Posterior cingulate gyrus (tissue), 11 donors: ENCODE results near the gene TSEN54.

ENCODE experiments used
- DNase-seq, 10 donors: peaks; one replicate each; pipeline versions ENCODE4 v3.0.0 to v3.0.0-alpha.2; 2020 to 2021; ENCODE audit warnings: mixed read lengths in 3 of 10
- intact Hi-C: fragments of 100-400 bp; cut with DNase I; formaldehyde crosslinking; loops from one replicate; pipeline ENCODE4 v1.15.1; 2023

The TSEN54 gene

DNA sequence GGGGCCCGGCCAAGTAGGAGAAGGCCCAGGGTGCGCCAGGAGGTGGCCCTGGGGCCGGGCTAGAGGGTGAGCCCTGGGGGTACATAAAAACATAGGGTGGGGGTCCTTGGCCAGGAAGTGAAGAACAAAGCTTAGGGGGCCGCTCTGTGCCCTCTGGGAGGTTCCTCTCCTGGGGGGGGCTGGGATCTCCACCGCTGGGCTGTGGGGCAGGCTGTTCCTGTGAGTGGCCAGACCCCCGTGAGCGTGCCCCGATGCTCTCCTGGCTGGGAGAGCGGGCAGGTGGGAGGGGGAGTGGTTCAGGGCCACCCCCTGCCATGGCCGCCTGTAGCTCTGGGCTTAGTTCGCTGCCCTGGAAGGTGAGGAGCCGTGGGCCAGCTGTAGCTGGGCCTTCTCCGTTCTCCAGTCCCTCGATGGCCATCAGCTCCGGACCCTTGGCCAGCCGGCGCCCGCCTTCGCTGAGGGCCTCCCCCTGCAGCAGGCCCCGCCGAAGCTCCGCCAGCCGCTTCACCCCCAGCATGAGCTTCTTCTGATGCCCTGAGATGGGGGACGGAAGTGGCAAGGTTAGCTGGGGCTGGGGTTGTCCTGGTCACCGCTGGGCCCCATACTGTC lies 13.5 kb upstream of the TSEN54 start:
- intact Hi-C loops: no loop called here
- no peak for DNase-seq

DNA sequence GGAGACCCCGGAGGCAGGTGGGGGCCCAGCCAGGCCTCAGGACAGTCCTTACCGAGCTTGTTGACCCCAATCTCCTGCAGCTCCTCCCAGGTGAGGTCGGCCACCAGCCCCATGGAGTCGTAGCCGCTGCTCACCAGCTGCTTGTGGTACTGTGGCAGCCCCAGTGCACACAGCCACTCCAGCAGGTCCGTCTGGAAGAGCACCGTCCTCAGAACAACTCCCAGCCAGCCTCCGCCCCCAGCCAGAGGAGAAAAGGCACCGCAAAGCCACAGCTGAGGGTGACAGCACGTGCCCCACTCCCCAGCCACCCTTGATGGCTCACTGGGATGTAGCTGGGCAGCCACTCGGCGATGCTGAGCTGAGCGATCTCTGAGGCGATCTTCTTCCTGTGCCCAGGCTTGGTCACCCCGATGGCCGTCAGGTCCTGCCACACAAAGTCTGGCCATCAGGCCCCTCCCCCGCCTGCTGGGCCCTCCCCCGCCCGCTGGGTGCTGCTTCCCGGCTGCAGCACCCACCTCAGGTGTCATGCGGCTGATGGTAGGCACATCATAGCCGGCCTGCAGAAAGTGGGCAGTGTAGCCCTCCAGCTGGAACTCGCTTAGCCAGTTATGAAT lies 12.9 kb upstream of the TSEN54 start:
- intact Hi-C loops: no loop called here
- no peak for DNase-seq

DNA sequence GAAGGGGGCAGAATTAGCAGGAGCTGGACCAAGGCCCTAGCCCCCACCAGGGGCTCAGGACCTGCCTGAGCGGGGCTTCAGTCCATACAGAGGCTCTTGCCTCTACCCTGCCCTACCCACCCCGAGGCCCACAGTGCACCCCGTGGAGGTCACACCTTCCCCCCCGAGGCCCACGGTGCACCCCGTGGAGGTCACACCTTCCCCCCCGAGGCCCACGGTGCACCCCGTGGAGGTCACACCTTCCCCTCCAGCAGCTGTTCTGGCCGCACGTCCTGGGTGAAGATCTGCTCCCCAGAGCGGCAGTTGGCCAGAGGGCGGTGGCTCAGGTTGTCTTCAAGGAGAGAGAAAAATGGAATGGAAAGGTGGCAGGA lies 12.4 kb upstream of the TSEN54 start:
- DNase-seq: no peak
- intact Hi-C loops: no loop called here

DNA sequence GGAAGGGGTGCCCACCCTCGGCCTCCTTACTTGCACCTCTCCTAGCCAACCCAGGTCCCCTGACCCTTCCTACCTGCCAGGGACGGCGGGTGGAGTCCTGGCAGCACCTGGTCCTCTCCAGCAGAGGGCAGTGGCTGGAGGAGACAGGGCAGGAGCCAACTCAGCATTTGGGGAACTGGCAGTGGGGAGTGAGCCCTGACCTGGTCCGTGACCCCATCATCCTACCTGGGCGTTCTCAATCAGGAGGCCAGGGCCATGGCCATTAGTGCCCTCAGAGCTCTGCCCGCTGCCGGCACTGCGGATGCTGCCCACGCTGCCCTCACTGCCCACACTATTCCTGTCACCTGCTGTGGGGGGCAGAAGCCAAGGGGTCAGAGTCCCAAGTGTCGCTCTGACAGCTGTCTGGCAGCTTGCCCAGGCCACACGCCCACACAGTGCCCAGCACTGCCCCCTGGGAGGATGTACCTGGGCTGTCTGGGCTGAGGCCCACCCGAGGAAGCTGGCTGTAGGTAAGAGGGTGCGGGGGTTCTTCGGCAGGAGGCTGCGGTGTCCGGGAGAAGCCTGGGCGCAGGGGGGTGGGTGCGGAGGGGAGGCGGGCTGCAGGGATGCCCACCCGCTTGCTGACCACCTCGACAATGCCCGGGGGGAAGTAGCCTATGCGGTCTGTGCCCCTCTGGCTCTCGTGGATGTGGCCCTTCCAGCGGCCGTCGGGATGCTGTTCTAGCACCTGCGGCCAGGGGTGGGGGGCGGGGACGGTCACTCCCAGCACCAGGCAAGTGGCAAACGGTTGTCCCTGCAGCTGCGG lies 11.8 kb upstream of the TSEN54 start:
- intact Hi-C loops: no loop called here
- DNase-seq: peak in 1 of 10 donors; percentile 82

DNA sequence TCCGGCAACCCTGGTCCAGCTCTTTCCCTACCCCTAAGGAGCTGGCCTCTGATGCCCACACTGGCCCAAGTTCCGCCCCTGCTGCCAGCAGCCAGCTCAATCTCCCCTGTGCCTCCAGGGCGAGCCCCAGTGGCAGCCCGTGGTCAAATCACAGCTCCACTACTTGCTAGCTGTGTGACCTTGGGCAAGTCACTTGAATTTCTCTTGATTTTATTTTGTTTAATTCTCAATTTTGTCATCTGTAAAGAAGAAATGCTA lies 11.2 kb upstream of the TSEN54 start:
- intact Hi-C loops: no loop called here

DNA sequence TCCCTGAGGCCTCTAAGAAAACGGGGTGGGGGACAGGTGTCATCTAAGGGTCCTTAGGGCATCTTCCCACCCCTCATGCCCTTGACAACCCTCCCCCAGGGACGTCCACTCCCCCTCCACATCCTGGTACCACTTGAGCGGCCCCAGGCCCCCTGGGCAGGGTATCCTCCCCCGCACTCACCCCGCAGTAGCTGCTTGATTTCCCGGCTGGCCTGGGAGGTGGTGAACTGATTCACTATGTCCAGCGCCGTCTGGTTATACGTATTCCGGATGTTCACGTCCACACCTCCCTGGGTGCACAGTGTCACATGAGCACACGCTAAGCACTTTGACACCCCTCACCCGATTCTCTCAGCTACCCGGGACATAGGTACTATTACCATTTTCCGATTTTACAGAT lies 10.7 kb upstream of the TSEN54 start:
- no peak for DNase-seq
- intact Hi-C loops: no loop called here

More for the DNA sequence above, 11.2 kb upstream of the TSEN54 start:
- DNase-seq: no peak

DNA sequence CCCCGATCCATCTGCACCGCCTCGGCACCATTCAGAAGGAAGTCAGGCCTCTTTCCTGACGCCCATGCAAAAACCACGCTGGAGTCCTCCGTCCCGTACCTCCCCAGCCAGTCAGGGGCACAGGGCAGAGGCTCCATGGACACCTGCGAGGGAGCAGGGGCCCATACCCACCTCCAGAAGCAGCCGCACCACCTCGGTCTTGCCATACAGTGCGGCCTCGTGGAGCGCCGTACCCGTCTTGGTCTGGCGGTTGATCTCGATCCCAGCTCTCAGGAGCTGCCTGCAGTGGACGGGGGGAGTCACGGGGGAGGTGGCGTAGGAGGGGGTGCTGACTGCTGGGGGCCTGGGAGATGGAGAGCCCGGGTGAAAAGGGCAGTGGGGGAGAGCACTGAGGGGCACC lies 10.2 kb upstream of the TSEN54 start:
- DNase-seq: no peak
- intact Hi-C loops: no loop called here

DNA sequence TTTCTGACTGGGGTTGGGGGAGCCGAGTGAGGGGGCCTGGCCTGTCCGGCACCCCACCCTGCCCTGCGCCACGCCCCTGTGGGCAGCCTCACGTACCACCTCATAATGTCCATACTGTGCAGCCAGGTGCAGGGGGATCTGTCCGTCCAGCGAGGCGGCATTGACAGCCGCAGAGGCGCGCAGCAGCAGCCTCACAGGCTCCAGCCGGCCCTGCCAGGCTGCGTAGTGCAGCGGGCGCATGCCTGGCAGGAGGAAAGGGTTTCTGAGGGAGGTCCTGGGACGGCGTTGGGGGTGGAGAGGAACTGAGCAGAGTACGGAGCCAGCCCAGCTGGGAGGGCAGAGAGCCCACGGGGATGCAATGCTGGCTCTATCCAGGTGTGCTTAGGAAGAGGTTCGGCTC lies 9.4 kb upstream of the TSEN54 start:
- intact Hi-C loops: no loop called here
- peak in 1 of 10 donors; percentile 83 for DNase-seq

DNA sequence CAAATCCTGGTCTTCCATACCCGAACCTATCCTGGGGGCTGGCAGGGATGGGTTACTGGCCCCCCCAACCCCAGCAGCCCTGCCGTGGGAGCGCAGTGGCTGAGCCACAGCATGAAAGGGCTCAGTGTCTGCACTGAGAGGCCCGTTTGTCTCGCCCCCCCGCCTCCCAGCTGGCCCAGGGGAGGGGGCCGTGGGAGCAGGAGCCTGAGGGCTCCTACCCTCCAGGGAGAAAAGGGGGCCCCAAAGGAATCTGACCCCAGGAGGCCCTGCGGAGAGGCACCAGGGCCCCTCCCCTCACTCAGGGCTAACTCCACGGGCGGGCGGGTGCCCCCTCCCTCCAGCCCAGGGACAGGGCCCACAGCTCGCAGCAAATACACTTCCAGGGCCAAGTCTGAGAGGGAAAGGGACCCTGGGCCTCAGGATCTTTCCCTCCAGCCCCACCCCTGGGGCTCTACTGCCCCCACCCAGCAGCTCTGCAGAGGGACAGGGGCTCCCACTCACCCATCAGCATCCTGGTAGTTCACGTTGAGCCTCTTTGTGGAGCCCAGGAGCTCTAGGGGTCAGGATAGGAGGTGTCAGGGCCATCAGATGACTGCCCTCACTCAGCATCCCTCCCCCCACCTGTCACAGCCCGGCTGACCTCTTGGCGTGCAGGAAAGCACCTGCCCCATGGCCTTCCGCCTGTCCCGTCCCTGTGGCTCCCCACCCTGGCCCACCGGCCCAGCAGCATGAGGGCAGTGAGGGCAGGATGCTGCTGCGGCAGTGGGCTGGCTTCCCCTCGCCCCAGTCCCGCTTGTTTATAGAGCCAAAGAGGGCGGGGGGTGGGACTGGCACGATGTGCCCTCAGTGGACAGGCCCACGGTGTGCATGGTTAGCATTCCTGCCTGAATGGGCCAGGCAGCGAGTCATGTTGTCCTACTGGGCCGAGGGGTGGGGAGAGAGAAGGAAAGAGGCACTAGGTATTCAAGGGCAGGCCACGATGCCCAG lies 8.3 kb upstream of the TSEN54 start:
- intact Hi-C loops: no loop called here
- DNase-seq: peak; percentile 72 to 98 (median 83)

DNA sequence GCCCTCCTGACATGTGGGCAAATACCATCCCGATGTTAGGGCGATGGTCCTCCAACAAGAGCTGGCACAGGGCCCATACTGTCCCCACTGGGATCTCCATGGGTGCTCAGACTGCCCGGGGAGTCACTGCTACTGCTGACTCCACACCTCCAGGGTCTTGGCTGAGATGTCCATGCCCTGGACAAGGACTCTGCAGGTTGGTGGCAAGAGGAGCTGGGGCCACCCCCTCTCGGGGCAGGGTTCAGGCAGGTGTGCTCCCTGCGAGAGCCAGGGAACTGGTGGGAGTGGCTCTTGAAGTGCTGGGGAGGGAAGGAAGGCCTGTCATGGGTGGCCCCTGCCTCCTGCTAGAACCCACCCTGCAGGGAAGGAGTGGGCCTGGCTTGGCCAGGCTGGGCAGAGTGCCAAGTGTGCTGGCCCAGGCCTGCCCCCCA lies 7.4 kb upstream of the TSEN54 start:
- intact Hi-C loops: no loop called here

DNA sequence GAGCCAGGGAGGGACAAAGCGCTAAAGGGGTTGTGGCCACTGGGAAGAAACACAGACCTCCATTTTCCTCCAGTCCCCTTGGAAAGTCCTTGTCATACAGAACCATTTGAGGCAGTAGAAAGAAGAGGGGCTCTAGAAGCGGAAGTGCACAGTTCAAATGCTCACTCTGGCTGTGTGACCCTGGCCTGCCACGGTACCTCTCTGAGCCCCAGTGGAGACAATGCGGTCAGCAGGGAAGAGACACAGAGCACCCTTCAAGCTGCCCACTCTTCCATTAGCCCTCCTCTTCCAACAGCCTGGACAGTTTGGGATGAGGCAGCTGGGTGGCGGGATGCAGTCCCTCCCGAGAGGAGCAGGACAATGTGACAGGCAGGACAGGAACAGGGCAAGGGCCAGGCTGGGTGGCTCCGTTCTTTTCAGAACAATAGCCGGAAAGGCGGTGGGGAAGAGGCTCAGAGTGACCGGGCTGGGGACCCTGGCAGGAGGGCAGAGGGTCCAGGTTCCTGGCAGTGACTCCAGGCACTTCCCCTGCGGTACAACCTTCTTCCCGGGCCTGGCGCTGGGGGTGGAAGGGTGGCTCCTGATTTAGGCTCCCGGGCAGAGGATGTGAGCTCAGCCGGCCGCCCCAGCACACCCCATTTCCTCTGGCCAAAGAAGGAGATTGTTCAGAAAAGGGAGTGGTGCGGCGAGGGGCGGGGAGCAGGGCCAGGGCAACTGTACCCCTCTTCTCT lies 6.6 kb upstream of the TSEN54 start:
- DNase-seq: peak in 1 of 10 donors; percentile 83

More for the DNA sequence above, 7.4 kb upstream of the TSEN54 start:
- DNase-seq: peak in 1 of 10 donors; percentile 89

DNA sequence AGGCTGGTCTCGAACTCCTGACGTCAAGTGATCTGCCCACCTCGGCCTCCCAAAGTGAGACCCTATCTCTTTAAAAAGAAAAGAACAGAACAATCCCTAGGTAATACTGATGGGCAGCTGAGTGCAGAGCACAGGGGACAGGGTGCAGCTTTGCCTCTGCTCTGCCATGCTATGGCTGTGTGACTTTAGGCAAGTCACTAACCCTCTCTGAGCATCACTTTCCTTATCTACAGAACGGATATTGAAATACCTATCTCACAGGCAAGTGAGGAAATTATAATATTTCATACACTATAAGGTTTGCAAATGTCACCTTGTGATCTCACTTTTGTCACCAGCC lies 5.1 kb upstream of the TSEN54 start:
- intact Hi-C loops: no loop called here
- no peak for DNase-seq

More for the DNA sequence above, 6.6 kb upstream of the TSEN54 start:
- intact Hi-C loops: no loop called here

DNA sequence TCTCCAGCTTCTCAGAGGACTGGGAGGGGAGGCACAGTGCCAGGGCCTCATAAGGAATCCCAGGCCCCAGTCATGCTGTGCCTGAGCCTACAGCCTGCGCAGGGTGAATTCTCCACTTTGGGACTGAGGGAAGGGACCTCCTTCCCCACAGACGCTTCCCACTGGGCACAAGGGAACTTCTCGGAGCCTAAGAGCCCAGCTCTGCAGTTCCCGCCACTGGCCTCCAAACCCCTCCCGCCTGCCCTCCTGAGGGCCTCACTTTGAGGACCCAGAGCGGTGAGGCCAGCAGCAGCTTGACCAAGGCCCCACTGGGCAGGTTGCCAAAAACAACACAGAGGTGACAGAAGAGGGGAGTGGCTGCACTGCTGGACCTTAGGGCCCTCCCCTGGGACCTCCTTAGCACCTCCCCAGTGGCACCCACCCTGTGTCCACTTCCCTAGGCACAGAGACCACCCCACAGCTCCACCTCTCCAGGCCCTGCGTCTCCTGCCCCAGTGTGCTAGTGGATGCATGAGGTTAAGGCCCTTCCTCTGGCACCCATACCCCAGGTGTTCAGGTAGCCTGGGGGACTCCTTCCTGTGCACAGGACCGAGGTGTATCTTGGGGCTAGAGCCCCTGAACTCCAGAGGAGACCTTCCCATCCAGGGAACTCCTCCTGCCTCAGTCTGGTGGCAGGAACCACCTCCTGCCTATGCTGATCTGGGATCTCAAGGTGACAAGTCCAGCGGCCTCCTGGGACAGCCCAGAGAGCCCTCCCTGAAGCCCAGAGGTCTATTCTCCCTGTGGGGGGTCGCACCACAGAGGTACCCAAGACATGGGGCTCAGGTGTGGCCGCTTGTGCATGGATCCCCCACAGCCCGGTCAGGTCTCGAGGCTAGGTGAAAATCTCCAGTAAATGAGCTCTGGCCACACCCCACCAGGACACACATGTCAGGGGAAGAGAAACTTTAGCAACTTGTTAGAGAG lies 4.4 kb upstream of the TSEN54 start:
- intact Hi-C loops: no loop called here
- peak in 1 of 10 donors; percentile 85 for DNase-seq

DNA sequence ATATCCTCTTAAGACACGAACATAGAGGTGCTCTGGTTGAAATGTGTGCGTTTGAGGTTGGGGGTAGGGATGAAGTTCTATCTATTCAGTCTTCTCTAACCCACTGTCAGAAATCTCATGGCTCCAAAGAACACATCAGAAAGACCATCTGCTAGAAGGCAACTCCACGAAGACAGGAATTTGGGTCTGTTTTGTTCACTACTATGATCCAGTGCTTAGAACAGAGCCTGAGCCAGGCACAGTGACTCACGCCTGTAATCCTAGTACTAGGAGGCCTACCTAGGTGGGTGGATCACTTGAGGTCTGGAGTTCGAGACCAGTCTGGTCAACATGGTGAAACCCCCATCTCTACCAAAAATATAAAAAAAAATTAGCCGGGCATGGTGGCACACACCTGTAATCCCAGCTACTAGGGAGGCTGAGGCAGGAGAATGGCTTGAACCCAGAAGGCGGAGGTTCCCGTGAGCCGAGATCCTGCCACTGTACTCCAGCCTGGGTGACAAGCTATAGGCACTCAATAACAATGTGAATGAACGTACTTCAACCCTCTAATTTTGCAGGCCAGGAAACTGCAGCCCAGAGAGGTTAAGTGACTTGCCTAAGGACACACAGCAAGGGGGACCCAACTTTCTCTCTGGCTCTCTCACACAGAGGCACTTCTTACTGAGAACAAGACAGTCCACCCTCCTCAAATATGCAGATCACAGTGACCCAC lies 3.2 kb upstream of the TSEN54 start:
- intact Hi-C loops: no loop called here

DNA sequence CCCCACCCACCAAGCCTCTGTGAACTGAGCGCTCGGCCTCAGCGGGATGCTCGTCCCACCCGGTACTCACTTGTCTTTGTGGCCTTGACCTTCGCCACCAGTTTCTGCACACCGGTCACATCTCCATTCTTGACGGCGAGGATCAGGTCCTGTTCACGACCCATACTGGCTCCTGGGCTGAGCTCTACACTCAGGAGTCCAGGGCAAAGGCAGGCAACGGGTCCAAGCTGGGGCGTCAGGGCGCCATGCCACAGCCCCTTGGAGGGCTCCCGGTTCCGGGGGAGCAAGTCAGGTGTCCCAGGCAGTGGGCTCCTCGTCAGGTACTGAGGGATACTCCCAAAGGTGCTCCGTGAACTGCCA lies 2.7 kb upstream of the TSEN54 start:
- DNase-seq: peak in 1 of 10 donors; percentile 82
- intact Hi-C loops: no loop called here

More for the DNA sequence above, 3.2 kb upstream of the TSEN54 start:
- DNase-seq: no peak

DNA sequence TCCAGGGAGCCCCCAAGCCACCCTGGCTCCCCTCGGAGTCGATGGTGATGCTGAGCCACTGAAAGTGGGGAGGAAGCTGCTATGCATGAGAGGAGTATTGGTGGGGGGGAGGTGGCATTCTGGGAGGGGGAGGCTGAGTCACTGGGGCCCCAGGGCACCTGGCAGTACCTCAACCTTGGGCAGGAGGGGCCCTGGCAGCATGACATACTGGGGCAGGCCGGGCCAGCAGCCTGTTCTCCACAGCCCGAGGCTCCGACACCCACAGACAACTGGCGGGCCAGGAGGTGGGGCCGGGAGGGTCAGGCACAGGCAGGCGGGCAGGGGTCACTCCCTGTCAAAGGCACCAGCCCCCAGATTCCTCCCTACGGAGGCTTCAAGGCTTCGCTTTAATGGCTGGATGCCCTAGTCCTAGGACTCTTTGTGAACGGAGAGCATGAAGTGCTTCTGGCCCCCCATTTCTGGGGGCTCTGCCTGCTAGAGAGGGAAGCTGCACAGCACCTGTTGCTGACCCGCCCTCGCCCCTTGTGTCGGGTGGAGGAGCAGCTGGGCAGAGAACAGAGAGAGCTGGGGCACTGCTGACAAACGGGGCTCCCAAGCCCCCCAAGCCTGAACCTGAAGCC lies 1.9 kb upstream of the TSEN54 start:
- peak in 1 of 10 donors; percentile 86 for DNase-seq

DNA sequence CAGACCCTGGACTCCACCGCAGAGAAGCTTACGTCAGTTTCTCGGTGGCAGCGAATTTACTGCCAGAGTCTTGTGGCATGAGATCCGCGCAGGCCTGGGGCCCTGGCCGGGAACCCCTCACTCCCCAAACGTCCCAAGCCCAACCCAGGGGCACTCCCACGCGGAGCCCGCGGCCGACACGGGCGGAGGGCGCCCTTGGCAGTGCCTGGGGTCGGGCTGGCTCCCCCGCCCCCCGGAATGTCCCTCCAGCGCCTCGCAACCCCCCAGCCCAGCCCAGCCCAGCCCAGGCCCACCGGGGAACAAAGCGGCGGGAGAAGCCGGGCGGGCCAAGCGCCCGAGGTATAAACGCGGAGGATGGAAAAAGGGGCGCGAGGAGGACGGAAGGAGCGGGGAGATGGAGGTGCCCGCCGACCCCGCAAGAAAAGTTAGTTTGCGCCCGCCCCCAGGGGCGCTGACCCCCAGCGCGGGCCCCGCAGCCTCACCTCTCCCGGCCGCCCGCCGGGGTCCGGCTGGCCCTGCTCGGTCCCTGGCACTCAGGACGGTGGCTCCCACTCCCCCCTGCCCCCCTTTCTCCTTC lies 1.3 kb upstream of the TSEN54 start:
- intact Hi-C loops: loop anchor here (2.0 kb wide), 2 partner anchors 58 to 88 kb away; partner anchors contain the start of gene TMEM94
- peak in 1 of 10 donors; percentile 79 for DNase-seq

More for the DNA sequence above, 1.9 kb upstream of the TSEN54 start:
- intact Hi-C loops: loop anchor here (2.0 kb wide), 2 partner anchors 58 to 88 kb away; partner anchors contain the start of gene TMEM94
